ENCODE data around the gene POU2F2. TPM values are rescaled to one million over a fixed set of nuclear protein-coding genes. Genes with fewer than 3 reads are reported as not detected.

POU2F2 gene
- total RNA-seq, 1 experiment from 2014 or later, result 2.4 TPM

DNA sequence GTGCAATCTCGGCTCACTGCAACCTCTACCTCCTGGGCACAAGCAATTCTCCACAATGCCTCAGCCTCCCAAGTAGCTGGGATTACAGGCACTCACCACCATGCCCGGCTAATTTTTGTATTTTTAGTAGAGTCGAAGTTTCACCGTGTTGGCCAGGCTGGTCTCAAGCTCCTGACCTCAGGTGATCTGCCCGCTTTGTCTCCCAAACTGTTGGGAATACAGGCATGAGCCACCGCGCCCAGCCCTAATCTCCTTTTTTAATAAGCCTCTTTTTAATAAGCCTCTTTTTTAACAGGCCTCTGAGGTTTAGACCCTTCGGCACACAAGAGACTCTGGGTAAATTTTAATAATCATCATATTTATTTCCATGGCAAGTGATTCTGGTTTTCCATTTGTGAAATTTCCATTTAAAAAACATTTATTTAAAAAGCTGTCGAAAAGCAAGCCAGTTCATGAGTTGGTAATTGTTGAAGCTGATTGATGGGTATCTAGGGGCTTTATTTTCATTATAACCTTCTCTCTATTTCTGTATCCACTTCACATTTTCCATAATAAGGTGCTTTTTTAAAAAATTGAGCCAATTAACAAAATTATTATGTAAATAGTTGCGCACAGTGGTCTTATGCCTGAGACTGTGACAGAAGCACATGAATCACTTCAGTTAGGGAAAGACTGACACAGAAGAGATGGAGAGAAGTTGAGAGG lies 11.8 kb downstream of the POU2F2 start:
- no peaks in the 10 kb centered on the region for H3F3A ChIP-seq (ENCODE audit: low read length, unreplicated experiment)
- no peaks in the 10 kb centered on the region for H3K27me3 ChIP-seq (ENCODE audit: low read length)
- no peak overlapping the region for H2AFZ ChIP-seq (ENCODE audit: low read length)
- peaks cover 14% of the 10 kb centered on the region for H3K4me1 ChIP-seq (ENCODE audit: insufficient read depth, low read length)
- no peak for ATAC-seq
- H3K79me2 ChIP-seq (ENCODE audit: low read length), result no peaks in the 10 kb centered on the region
- POLR2A ChIA-PET (ENCODE audit: unreplicated experiment), result interaction anchor here (0.7 kb wide), 1 partner anchor 232 kb away, joined by 10 read pairs; no protein-coding TSS in a partner anchor
- TF ChIP-seq, protein P1, sequence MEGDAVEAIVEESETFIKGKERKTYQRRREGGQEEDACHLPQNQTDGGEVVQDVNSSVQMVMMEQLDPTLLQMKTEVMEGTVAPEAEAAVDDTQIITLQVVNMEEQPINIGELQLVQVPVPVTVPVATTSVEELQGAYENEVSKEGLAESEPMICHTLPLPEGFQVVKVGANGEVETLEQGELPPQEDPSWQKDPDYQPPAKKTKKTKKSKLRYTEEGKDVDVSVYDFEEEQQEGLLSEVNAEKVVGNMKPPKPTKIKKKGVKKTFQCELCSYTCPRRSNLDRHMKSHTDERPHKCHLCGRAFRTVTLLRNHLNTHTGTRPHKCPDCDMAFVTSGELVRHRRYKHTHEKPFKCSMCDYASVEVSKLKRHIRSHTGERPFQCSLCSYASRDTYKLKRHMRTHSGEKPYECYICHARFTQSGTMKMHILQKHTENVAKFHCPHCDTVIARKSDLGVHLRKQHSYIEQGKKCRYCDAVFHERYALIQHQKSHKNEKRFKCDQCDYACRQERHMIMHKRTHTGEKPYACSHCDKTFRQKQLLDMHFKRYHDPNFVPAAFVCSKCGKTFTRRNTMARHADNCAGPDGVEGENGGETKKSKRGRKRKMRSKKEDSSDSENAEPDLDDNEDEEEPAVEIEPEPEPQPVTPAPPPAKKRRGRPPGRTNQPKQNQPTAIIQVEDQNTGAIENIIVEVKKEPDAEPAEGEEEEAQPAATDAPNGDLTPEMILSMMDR (conservative IDR thresholded peaks at IDR 0.05; ENCODE audit: low read depth, low read length), result no peak
- TF ChIP-seq EZH2 (IDR thresholded peaks at IDR 0.05; ENCODE audit: low read length, unreplicated experiment), result no peak
- no peak for TF ChIP-seq EZH2phosphoT487 (IDR thresholded peaks at IDR 0.05; ENCODE audit: borderline replicate concordance, low read length)
- intact Hi-C loops (cut with micrococcal nuclease), result no loop called here
- H3K36me3 ChIP-seq (ENCODE audit: low read depth, low read length), result no peaks in the 10 kb centered on the region
- CTCF ChIA-PET, result interaction anchor here (0.7 kb wide), 1 partner anchor 12 kb away, joined by 4 read pairs; no protein-coding TSS in a partner anchor
- H3K9me2 ChIP-seq (replicated peaks; ENCODE audit: low read length), result no peaks in the 10 kb centered on the region
- H3K9ac ChIP-seq (ENCODE audit: low read length), result no peak overlapping the region
- no peaks in the 10 kb centered on the region for H3K9me3 ChIP-seq (ENCODE audit: low read length)
- no peak overlapping the region for H3K27ac ChIP-seq (ENCODE audit: low read length)
- no peaks in the 10 kb centered on the region for H4K20me1 ChIP-seq (ENCODE audit: low read length)
- H3K4me3 ChIP-seq (ENCODE audit: low read length), result no peak overlapping the region
- no peak overlapping the region for H3K4me2 ChIP-seq (ENCODE audit: low read length)
- DNase-seq, result no peak
- BruUV-seq (replicated peaks), result no TSS peak

DNA sequence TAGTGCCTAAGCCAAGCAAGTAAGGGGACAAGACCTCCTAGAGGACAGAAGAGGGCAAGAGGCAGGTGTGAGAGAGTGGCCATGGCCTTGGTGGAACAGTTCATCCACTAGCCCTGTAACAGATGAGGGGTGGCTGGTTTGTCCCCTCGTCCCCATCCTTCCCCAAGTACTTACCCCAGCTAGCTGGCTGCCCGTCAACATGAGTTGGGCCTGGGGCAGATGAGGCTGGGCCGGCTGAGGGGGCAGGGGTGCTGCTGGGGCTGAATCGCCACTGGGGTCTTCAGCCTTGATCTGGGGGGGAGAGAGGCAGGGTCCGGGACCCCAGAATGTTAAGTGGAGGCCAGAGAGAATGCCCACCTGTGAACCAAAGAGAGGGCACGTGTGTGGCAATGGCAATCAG lies 15.2 kb downstream of the POU2F2 start:
- Histone ChIP-seq H3K9me3 (ENCODE audit: low read length) (no peaks in the 10 kb centered on the region), H3K27me3 (ENCODE audit: low read length) (no peaks in the 10 kb centered on the region), H3K9me2 (replicated peaks; ENCODE audit: low read length) (no peaks in the 10 kb centered on the region), H3K4me1 (ENCODE audit: insufficient read depth, low read length) (peaks cover 42% of the 10 kb centered on the region), H3K79me2 (ENCODE audit: low read length) (no peaks in the 10 kb centered on the region), H4K20me1 (ENCODE audit: low read length) (no peaks in the 10 kb centered on the region), H3K4me3 (ENCODE audit: low read length) (no peak overlapping the region), H3K27ac (ENCODE audit: low read length) (no peak overlapping the region), H3K36me3 (ENCODE audit: low read depth, low read length) (no peaks in the 10 kb centered on the region), H3K4me2 (ENCODE audit: low read length) (no peak overlapping the region), H3F3A (ENCODE audit: low read length, unreplicated experiment) (no peaks in the 10 kb centered on the region), H3K9ac (ENCODE audit: low read length) (no peak overlapping the region), H2AFZ (ENCODE audit: low read length) (no peak overlapping the region)
- POLR2A ChIA-PET (ENCODE audit: unreplicated experiment), result no interaction called here
- intact Hi-C loops (cut with micrococcal nuclease), result no loop called here
- CTCF ChIA-PET, result no interaction called here
- TF ChIP-seq, protein P1 (conservative IDR thresholded peaks at IDR 0.05; ENCODE audit: low read depth, low read length), result no peak
- TF ChIP-seq EZH2phosphoT487 (IDR thresholded peaks at IDR 0.05; ENCODE audit: borderline replicate concordance, low read length), result no peak
- no peak for TF ChIP-seq EZH2 (IDR thresholded peaks at IDR 0.05; ENCODE audit: low read length, unreplicated experiment)
- no TSS peak for BruUV-seq (replicated peaks)
- no peak for ATAC-seq
- no peak for DNase-seq

- H3K4me2 ChIP-seq (ENCODE audit: low read length), result no peak overlapping the region
- CTCF ChIA-PET, result no interaction called here
Measured at GRCh38 chr19:42116308-42117075, 15.8 kb downstream of the POU2F2 start.

More at GRCh38 chr19:42116308-42117075, 15.8 kb downstream of the POU2F2 start:
- H3K9me3 ChIP-seq (ENCODE audit: low read length), result no peaks in the 10 kb centered on the region
- H3K27me3 ChIP-seq (ENCODE audit: low read length), result no peaks in the 10 kb centered on the region
- H2AFZ ChIP-seq (ENCODE audit: low read length), result no peak overlapping the region
- no TSS peak for BruUV-seq (replicated peaks)
- peaks cover 40% of the 10 kb centered on the region for H3K4me1 ChIP-seq (ENCODE audit: insufficient read depth, low read length)
- ATAC-seq, result no peak
- H3K4me3 ChIP-seq (ENCODE audit: low read length), result no peak overlapping the region
- no peaks in the 10 kb centered on the region for H3F3A ChIP-seq (ENCODE audit: low read length, unreplicated experiment)
- H3K27ac ChIP-seq (ENCODE audit: low read length), result no peak overlapping the region
- TF ChIP-seq, protein P1 (conservative IDR thresholded peaks at IDR 0.05; ENCODE audit: low read depth, low read length), result no peak
- TF ChIP-seq EZH2 (IDR thresholded peaks at IDR 0.05; ENCODE audit: low read length, unreplicated experiment) (no peak), EZH2phosphoT487 (IDR thresholded peaks at IDR 0.05; ENCODE audit: borderline replicate concordance, low read length) (no peak)
- H3K79me2 ChIP-seq (ENCODE audit: low read length), result no peaks in the 10 kb centered on the region
- no peaks in the 10 kb centered on the region for H3K9me2 ChIP-seq (replicated peaks; ENCODE audit: low read length)
- no peak overlapping the region for H3K9ac ChIP-seq (ENCODE audit: low read length)
- intact Hi-C loops (cut with micrococcal nuclease), result no loop called here
- H3K36me3 ChIP-seq (ENCODE audit: low read depth, low read length), result no peaks in the 10 kb centered on the region
- H4K20me1 ChIP-seq (ENCODE audit: low read length), result no peaks in the 10 kb centered on the region
- POLR2A ChIA-PET (ENCODE audit: unreplicated experiment), result no interaction called here
- no peak for DNase-seq
